GM19240 (cell line): ENCODE data around the gene CENPP.

Source experiments
- DNase-seq: peaks from one replicate; pipeline ENCODE4 v3.0.0; 2011; ENCODE audit warnings: low spot score; ENCODE audit not compliant: insufficient read length

CENPP gene

GRCh38 chr9:92635760-92636159 is 310.0 kb downstream of the CENPP start:
- no peak for DNase-seq

GRCh38 chr9:92636627-92637026 is 310.9 kb downstream of the CENPP start:
- DNase-seq = no peak

DNA sequence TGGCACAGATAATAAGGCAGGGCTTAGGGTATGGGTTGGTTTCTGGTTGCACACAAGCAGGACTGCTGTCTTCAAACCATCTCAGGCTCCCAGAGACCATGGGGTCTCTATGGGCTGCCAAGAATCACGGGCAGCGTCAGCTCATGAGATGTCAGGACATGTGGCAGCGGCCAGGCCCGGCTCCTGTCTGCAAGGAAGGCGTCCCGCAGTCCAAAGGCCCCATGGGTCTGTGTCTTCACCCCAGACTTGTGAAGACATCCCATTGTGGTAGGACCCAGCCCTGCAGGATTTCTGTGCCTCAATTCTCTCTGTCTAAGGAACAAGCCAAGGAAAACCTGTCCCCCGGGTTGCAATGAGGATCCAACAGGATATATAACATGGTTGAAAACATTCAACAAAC is 311.6 kb downstream of the CENPP start:
- no peak for DNase-seq

DNA sequence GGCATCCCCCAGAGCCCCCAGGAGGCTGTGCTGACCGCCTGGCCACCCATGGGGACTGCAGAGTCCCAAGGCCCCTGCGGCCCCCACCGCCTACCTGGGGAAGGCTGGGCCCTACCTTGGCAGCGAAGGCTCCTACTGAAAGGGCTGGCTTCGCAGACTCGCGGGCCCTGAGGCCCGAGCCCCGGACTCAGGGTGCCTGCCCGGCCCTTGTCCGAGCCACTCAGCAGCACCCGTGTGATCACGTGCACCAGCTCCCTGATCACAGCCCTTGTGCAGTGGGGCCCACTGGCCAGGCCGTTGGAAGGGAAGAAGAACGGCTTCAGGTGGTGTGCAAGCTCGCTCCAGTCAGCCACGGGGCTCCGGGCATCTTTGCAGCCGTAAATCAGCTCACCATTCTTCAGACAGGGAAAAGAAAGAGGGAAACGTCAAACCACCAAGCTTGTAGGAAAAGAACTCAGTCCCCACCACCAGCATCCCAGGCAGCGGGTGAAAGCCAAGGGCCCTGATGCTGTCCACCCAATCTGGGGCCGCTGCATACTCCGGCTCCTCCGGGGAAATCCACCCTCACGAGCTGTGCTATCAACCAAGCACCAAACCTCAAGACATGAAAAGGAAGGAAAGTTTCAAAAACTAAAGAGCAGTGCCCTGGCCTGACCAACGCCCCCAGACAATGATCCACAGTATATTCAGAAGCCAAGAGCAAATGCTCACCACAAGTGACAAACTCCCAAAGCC is 312.3 kb downstream of the CENPP start:
- no peak for DNase-seq

DNA sequence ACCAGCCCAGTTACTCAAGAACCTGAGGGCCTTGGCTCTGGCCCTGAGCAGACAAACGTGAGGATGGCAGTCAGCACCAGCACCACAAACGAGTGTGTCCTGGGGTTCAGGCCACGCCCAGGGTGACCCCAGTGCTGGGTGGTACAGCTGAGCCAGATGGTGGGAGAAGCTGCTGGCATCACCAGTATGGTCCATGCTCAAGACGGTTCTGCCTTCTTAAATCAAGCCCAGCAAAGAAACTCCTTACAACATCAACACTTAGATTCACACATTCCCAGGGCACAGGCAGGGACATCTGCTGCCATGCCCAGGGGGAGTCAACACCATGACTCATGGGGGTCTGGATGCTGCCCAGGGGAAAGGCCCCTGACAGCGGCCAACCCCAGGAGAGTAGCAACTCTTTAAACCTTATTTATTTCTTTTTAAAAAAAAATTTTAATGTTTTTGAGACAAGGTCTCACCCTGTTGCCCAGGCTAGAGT is 312.9 kb downstream of the CENPP start:
- no peak for DNase-seq

DNA sequence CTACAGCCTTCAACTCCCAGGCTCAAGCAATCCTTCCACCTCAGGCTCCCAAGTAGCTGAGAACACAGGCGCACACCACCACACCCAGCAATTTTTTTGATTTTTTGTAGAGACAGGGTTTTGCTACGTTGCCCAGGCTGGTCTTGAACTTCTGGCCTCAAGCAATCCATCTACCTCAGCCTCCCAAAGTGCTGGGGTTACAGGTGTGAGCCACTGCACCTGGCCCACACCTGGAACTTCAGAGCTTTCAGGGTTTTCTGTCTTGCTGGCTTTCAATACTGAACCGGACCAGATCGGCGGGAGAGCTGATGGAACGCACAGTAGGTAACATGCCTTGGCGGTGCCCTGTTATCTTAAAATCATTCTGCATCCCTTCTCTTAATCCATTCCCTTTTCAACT is 313.4 kb downstream of the CENPP start:
- DNase-seq = no peak

DNA sequence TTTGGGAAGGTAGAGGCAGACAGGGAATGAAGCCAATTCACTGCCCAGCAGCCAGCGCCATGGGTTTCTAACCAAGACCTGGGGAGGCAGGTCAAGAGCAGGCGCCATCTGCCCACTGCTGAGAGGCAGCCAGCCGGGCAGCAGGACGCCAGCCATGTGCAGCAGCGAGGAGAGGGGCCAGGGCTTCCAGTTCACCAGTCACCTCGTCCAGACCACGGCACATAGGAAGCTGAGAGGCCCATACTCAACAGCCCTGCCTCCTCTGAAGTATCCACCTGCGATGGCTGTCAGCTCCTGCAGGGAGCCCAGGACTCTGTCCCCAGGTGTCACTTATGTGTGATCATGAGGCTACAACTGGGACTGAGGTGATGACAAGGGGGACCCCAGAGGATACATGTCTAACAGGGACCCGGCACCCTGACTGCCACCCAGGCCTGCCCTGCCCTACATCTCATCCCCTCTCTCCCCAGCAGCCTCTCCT is 314.1 kb downstream of the CENPP start:
- no peak for DNase-seq

DNA sequence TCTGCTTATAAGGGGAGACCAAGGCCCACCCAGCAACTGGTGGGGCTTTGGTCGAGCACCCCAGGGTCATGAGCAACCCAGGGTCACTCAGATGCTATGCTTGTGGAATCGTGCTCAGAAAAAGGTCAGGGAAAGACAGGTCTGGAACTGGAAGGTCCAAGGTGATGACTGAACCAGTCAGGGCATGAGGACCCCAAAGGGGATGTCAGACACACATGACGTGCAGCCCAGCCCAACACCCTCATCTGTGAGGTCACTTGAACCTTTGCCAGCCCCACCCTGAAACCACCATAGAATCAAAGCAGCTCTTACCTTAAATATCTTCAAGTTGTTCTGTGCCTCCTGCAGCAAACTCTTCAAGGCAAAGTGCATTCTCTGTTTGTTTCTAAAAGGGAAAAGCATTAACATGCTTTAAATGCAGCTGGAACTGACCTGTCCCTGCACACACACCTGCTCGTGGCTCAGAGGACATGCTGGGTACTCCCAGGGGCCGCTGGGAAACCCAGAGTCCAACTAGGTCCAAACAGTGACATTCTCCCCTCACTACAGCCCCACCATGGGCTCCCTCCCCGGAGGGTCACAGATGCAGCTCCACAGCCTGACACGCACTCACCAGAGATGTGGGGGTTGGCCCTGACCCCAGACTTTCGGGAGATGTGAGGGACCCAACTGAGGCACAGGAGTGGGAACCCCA is 314.8 kb downstream of the CENPP start:
- DNase-seq = no peak

GRCh38 chr9:92641092-92641809 is 315.5 kb downstream of the CENPP start:
- DNase-seq = no peak

DNA sequence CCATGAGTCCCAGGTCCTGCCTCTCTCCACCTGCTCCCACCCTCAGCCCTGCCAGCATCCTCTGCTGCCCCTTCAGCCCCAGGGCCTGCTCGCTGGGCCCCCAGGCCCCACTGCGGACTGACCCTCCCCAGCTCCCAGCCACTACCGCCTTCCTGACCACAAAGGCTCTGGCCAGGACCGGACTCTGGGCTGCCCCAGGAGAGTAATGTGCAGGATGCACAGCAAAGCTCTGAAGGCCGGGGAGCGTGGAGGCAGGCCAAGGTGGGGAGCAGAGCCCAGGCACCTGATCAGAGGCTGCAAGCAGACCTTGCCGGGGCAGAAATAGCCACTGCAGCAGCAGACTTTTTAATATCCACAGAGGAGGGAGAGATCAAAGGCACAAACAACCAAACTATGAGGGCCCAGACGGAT is 316.3 kb downstream of the CENPP start:
- DNase-seq = no peak

DNA sequence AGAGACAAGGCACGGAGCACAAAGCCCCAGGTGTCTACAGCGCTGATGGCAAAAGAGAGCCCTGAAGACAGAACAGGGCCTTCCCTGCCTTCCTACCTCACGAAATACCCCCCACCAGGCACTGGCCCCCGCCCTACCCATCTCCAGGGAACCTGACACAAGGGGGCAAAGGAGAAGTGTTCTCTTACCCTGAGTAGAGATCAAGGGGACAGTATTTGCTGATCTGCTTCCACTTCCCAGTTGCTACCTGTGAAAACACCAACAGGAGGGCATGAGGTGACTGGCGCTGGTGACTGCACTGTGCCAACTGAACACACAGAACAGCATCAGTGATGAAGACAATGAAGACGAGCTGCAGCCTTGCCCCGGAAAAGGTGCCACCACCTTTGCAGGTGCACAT is 316.8 kb downstream of the CENPP start:
- DNase-seq = no peak

- DNase-seq = no peak
Observed at GRCh38 chr9:92644278-92644677, 318.5 kb downstream of the CENPP start.

DNA sequence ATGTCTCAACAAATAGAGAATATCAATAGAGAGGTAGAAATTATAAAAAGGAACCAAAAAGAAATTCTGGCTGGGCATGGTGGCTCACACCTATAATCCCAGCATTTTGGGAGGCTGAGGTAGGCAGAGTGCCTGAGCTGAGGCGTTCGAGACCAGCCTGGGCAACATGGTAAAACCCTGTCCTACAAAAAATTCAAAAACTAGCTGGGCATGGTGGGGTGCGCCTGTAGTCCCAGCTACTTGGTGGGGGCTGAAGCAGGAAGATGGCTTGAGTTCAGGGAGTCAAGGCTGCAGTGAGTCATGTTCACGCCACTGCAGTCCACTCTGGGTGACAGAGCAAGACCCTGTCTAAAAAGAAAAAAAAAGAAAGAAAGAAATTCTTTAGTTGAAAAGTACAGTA is 319.3 kb downstream of the CENPP start:
- DNase-seq = no peak

DNA sequence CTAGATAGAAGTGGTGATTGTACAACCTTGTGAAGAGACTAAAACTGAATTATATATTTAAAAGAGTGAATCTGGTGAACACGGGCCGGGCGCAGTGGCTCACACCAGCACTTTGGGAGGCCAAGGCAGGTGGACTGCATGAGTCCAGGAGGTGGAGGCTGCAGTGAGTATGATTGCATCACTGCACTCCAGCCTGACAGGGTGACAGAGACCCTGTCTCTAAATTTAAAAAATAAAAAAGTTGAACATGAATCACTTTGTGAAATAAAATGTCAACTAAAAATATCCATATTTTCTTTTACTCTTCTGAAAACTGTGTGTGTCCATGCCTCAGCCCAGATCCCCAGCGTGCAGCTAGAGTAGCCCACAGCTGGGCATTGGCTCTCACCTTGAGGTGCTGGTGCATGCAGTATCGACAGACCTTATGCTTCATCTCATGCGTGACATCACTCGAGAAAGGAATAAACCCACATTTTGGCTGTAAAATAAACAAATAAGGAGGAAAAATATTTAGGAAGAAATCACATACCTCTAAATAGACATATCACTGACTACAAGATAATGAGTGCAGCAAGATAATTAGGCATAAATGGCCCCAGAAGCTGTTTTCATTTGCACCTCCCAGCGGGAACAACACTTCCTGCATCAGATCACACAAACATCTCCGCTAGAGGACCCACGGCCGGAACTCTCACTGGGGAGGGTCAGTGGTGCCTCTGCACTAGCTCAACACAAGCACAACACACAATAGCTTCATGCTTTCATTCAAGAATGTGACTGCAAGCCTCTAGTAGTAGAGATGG is 322.1 kb downstream of the CENPP start:
- no peak for DNase-seq

GRCh38 chr9:92648474-92648971 is 322.8 kb downstream of the CENPP start:
- no peak for DNase-seq

DNA sequence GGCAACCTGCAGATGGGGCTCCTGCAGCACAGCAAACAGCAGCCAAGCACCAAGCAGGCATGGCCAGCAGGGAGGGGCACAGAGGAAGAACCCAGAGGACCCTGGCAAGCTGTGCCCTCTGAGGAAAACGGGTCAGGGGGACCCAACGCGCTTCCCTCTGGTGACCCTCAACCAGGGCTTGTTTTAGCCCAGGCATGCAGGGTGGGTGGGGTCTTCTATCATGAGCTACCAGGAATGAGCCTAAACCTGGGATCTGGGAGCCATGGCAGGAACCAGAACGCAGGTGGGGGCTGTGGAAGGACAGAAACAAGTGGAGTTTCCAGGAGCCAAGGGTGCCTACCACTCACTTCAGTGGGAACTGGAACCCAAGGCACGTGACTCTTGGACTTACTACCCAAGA is 323.3 kb downstream of the CENPP start:
- no peak for DNase-seq

GRCh38 chr9:92650296-92650695 is 324.5 kb downstream of the CENPP start:
- no peak for DNase-seq

GRCh38 chr9:92650839-92651621 is 325.3 kb downstream of the CENPP start:
- DNase-seq = no peak

DNA sequence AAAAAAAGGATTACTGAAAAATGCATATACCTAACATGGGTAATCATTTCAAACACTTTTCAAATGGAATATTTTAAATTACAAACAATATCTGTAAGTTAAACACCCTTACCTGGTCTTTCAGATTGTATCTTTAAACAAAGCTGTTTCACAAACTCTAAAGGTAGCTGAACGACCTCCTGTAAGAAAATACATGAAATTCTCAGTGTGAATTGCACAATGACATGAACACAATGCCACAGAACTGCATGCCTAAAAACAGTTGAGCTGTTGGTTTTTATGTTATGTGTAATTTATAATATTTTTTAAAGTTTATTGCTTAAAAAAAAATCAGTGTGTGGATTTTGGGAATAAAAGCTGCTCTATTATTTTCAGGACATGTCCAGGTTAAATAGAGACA is 326.7 kb downstream of the CENPP start:
- DNase-seq = no peak
